SK-N-SH treated with all-trans-retinoic acid at 6 μM for 48 hours (cell line): ENCODE data around the gene PRPF19.

ENCODE experiments used
- ARNTL ChIP-seq: fragments of 450-650 bp; formaldehyde crosslinking; IDR thresholded peaks from 2 replicates; pipeline ENCODE4 v1.5.0; 2020; ENCODE audit warnings: low read depth, mild to moderate bottlenecking, moderate library complexity, borderline replicate concordance
- BACH2 ChIP-seq: fragments of 250-450 bp; sonication (Bioruptor Pico); IDR thresholded peaks from 2 replicates; pipeline ENCODE4 v1.9.0; 2021; ENCODE audit warnings: mild to moderate bottlenecking, borderline replicate concordance
- CREB5 ChIP-seq: fragments of 250-450 bp; sonication (Bioruptor Pico); IDR thresholded peaks from 2 replicates; pipeline ENCODE4 v1.5.1; 2020; ENCODE audit warnings: low read depth, mild to moderate bottlenecking, moderate library complexity
- CSRNP3 ChIP-seq: fragments of 250-450 bp; sonication (Bioruptor Pico); IDR thresholded peaks from 2 replicates; pipeline ENCODE4 v1.5.1; 2021; ENCODE audit warnings: mild to moderate bottlenecking, moderate library complexity
- ESRRG ChIP-seq: fragments of 250-450 bp; sonication (Bioruptor Pico); IDR thresholded peaks from 2 replicates; pipeline ENCODE4 v1.6.1; 2021; ENCODE audit warnings: mild to moderate bottlenecking
- GLIS3 ChIP-seq: fragments of 250-450 bp; sonication (Bioruptor Pico); IDR thresholded peaks from 2 replicates; pipeline ENCODE4 v1.5.0; 2020; ENCODE audit warnings: mild to moderate bottlenecking, moderate library complexity
- ISL1 ChIP-seq: fragments of 250-450 bp; sonication (Bioruptor Pico); IDR thresholded peaks from 2 replicates; pipeline ENCODE4 v2.1.2; 2022; ENCODE audit warnings: mild to moderate bottlenecking, moderate library complexity
- OSR1 ChIP-seq: fragments of 250-450 bp; sonication (Bioruptor Pico); IDR thresholded peaks from 2 replicates; pipeline ENCODE4 v1.8.0; 2022; ENCODE audit warnings: moderate library complexity, mild to moderate bottlenecking, inconsistent platforms
- PATZ1 ChIP-seq: fragments of 250-450 bp; sonication (Bioruptor Pico); IDR thresholded peaks from 2 replicates; pipeline ENCODE4 v1.8.0; 2020; ENCODE audit warnings: mild to moderate bottlenecking, moderate library complexity, borderline replicate concordance
- RARB ChIP-seq: fragments of 250-450 bp; sonication (Bioruptor Pico); IDR thresholded peaks from 2 replicates; pipeline ENCODE4 v1.8.0; 2021; ENCODE audit warnings: mild to moderate bottlenecking, moderate library complexity
- TOX ChIP-seq: fragments of 250-450 bp; sonication (Bioruptor Pico); IDR thresholded peaks from 2 replicates; pipeline ENCODE4 v1.8.0; 2021; ENCODE audit warnings: mild to moderate bottlenecking, moderate library complexity, borderline replicate concordance
- ZC3H10 ChIP-seq: fragments of 250-450 bp; sonication (Bioruptor Pico); IDR thresholded peaks from 2 replicates; pipeline ENCODE4 v1.5.1; 2021; ENCODE audit warnings: mild to moderate bottlenecking, moderate library complexity
- ZFP30 ChIP-seq: fragments of 450-650 bp; formaldehyde crosslinking; IDR thresholded peaks from 2 replicates; pipeline ENCODE4 v1.5.0; 2022; ENCODE audit warnings: mild to moderate bottlenecking, moderate library complexity
- ZNF70 ChIP-seq: fragments of 450-650 bp; formaldehyde crosslinking; IDR thresholded peaks from 2 replicates; pipeline ENCODE4 v1.5.0; 2020; ENCODE audit warnings: mild to moderate bottlenecking, moderate library complexity

GRCh38 chr11:60899977-60900376 lies 6.4 kb downstream of the PRPF19 start:
- TF ChIP-seq ZFP30 (CRISPR knock-in tag) (no peak), ARNTL (CRISPR knock-in tag) (no peak), OSR1 (CRISPR knock-in tag) (no peak), BACH2 (no peak), CREB5 (CRISPR knock-in tag) (no peak), ZNF70 (CRISPR knock-in tag) (no peak), GLIS3 (CRISPR knock-in tag) (no peak), RARB (CRISPR knock-in tag) (no peak), TOX (CRISPR knock-in tag) (no peak), ISL1 (CRISPR knock-in tag) (no peak), ZC3H10 (no peak), PATZ1 (no peak), CSRNP3 (no peak), ESRRG (CRISPR knock-in tag) (no peak)
